ENCODE measurements around the gene PDZD2. TPM values are rescaled to one million over a fixed set of nuclear protein-coding genes. Genes with fewer than 3 reads are reported as not detected.
A peak's percentile ranks its signal among the peaks of the same experiment; 100 is the strongest.

Gene PDZD2
- total and polyA plus RNA-seq, 8 donors = 16.2 to 49.8 (median 20.4) TPM

DNA sequence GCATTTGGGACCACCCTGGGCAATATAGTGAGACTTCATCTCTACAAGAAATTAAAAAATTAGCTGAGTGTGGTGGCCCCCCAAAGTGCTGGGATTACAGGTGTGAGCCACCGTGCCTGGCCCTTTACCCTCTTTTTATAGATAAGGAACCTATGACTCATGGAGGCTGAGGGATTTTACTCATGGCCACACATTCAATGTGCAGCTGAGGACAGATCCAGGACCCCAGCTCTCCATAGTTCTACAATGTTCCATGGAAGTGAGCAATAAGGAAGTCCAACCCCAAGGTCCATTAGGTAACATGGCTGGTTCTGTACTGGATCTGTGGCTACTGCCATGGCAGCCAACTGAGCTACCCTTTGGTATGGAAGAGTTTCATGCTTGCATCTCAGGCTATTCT is 25.3 kb upstream of the PDZD2 start:
- Histone ChIP-seq H3K27me3 (peaks cover 0 to 5% of the 10 kb centered on the region in 2 donors), H3K9me3 (no peaks in the 10 kb centered on the region), H3K27ac (no peak overlapping the region), H3K4me3 (no peak overlapping the region), H3K4me1 (peaks cover 0 to 4% of the 10 kb centered on the region in 2 donors), H3K36me3 (no peaks in the 10 kb centered on the region)
- ATAC-seq = no peak
- TF ChIP-seq, protein P1, sequence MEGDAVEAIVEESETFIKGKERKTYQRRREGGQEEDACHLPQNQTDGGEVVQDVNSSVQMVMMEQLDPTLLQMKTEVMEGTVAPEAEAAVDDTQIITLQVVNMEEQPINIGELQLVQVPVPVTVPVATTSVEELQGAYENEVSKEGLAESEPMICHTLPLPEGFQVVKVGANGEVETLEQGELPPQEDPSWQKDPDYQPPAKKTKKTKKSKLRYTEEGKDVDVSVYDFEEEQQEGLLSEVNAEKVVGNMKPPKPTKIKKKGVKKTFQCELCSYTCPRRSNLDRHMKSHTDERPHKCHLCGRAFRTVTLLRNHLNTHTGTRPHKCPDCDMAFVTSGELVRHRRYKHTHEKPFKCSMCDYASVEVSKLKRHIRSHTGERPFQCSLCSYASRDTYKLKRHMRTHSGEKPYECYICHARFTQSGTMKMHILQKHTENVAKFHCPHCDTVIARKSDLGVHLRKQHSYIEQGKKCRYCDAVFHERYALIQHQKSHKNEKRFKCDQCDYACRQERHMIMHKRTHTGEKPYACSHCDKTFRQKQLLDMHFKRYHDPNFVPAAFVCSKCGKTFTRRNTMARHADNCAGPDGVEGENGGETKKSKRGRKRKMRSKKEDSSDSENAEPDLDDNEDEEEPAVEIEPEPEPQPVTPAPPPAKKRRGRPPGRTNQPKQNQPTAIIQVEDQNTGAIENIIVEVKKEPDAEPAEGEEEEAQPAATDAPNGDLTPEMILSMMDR (IDR thresholded peaks at IDR 0.05) = no peak
- no peak for DNase-seq
- intact Hi-C loops (cut with DNase I) = no loop called here

DNA sequence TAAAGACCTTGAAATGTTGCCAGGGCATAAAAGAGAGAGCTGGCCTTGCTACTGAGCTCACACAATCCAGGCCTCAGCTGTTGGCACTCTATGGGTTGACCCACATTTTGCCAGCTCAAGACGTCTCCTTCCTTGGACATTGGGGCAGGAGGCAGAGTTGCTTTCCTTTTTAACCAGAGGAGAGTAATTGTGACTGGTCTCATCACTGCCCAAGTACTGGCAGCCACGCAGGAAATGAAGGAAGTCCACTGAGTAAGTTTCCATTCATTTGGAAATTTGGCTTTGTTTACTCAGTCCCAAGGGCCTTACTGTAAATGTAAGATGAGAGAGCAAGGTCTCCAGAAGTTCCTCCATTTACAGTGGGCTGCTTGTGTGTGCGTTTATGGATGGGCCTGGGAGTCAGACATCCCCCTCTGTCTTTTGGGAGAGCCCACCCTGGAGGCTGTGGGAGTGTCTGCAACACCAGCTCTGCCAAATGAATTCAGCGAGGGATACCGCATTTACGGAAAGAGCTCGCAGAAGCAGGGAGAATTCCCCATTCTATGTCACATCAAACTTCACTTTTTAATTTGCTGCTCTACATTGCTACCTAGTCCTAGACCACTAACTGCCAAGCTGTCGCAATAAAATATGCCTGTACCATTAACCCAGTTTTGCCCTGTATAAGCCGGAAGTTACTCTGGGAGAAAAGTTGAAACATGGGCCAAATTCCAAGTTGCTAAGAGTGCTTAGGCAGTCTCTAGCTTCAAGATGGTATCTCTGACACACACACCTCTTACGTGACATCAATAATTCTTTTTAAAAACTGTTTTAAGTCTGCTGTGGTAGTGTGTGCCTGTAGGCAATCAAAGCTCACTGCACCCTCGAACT is 24.5 kb upstream of the PDZD2 start:
- Histone ChIP-seq H3K9me3 (no peaks in the 10 kb centered on the region), H3K4me1 (peaks cover 0 to 4% of the 10 kb centered on the region in 2 donors), H3K27me3 (peaks cover 0 to 12% of the 10 kb centered on the region in 2 donors), H3K27ac (no peak overlapping the region), H3K36me3 (no peaks in the 10 kb centered on the region), H3K4me3 (no peak overlapping the region)
- intact Hi-C loops (cut with DNase I) = no loop called here
- ATAC-seq = peak; percentile 83
- TF ChIP-seq, protein P1 (IDR thresholded peaks at IDR 0.05) = no peak
- peak in 1 of 4 donors; percentile 18 for DNase-seq

DNA sequence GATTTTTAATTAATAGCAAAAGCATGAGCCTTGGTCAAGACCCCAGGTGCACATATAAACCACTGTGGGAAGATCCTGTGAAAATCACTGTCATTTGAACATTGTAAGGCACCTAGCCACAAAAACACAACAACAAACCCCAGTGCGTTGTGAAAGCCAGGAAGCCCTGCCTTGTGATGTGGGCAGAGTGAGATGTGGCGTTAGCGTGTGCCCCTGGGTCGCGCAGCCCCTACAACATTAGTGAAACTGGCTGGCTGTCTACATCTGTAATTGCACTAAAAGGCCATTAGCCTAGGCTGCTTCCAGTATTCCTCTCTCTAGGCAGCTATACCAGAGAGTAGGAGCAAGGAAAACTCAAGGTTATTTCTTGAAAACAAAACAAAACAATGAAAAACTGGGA is 21.1 kb upstream of the PDZD2 start:
- H3K4me1 ChIP-seq = peaks cover 0 to 4% of the 10 kb centered on the region in 2 donors
- H3K27me3 ChIP-seq = peaks cover 0 to 15% of the 10 kb centered on the region in 2 donors
- H3K9me3 ChIP-seq = no peaks in the 10 kb centered on the region
- H3K27ac ChIP-seq = no peak overlapping the region
- DNase-seq (no peak), ATAC-seq (no peak)
- TF ChIP-seq, protein P1 (IDR thresholded peaks at IDR 0.05) = no peak
- no peaks in the 10 kb centered on the region for H3K36me3 ChIP-seq
- intact Hi-C loops (cut with DNase I) = no loop called here
- no peak overlapping the region for H3K4me3 ChIP-seq

DNA sequence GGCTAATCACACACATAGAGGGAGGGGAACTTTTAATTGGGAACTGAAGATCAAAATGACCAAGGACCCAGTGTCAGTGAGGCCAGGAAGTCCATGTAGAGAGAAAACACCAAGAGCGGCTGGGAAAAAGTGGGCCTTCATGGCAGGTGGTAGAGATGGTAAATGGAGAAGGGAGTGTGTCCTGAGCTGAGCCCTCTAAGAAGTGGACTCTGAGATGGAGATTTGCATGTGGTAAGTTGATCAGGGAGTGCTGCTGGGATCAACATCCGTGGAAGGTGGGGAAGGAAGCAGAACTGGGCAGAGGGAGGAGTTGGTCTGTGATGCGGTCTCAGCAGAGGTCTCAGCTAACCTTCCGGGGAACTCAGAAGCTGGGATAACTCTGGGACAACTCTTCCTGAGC is 18.9 kb upstream of the PDZD2 start:
- DNase-seq = no peak
- intact Hi-C loops (cut with DNase I) = no loop called here
- H3K27me3 ChIP-seq = peaks cover 0 to 15% of the 10 kb centered on the region in 2 donors

DNA sequence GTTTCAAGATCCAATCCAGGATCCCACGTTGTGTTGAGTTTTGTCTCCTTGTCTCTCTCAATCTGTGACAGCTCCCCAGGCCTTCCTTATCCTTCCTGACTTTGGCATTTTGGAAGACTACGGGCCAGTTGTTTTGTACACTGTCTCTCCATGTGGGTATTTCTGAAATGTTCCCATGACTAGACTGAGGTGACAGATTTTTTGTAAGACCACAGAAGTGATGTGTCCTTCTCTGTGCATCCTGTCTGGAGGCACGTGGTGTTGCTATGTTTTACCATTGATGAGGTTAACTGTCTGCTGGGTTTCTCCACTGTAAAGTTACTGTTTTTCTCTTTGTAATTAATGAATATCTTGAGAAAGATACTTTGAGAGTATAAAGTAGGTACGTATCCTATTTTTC is 15.7 kb upstream of the PDZD2 start:
- Histone ChIP-seq H3K36me3 (no peaks in the 10 kb centered on the region), H3K9me3 (no peaks in the 10 kb centered on the region), H3K27me3 (peaks cover 0 to 14% of the 10 kb centered on the region in 2 donors), H3K4me1 (no peaks in the 10 kb centered on the region), H3K4me3 (no peak overlapping the region), H3K27ac (no peak overlapping the region)
- ATAC-seq = no peak
- intact Hi-C loops (cut with DNase I) = no loop called here
- no peak for DNase-seq
- TF ChIP-seq, protein P1 (IDR thresholded peaks at IDR 0.05) = no peak

More for the DNA sequence above, 18.9 kb upstream of the PDZD2 start:
- no peaks in the 10 kb centered on the region for H3K9me3 ChIP-seq
- no peak for ATAC-seq
- no peak overlapping the region for H3K4me3 ChIP-seq
- H3K36me3 ChIP-seq = no peaks in the 10 kb centered on the region
- H3K27ac ChIP-seq = no peak overlapping the region
- no peaks in the 10 kb centered on the region for H3K4me1 ChIP-seq
- TF ChIP-seq, protein P1 (IDR thresholded peaks at IDR 0.05) = no peak

All from left lung (tissue), 10 donors.